ENCODE data around the gene NCAM1.

Gene NCAM1

DNA sequence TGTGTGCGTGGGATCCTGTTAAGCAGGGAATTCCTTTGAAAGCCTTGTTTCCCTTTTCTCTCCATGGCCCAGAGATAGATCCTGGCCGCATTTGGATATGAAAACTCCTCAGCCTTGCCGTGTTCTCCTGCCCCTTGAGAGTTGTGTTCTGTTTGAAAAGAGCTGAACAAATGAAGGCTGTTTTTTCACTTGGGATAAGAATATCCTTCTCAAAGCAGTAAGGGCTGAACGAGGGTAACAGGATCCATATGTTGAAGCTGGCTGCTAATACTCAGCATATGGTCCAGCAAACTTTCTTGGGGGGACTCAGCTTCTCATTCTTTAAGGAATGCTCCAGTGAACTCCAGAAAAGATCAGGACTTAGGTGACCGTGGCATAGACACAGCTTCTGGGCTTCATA, 238.6 kb downstream of the NCAM1 start:
- no peak for DNase-seq (ENCODE audit: low read depth)
- no peak overlapping the region for H3K4me3 ChIP-seq (ENCODE audit: low read depth, low read length)
- TF ChIP-seq, protein P1, sequence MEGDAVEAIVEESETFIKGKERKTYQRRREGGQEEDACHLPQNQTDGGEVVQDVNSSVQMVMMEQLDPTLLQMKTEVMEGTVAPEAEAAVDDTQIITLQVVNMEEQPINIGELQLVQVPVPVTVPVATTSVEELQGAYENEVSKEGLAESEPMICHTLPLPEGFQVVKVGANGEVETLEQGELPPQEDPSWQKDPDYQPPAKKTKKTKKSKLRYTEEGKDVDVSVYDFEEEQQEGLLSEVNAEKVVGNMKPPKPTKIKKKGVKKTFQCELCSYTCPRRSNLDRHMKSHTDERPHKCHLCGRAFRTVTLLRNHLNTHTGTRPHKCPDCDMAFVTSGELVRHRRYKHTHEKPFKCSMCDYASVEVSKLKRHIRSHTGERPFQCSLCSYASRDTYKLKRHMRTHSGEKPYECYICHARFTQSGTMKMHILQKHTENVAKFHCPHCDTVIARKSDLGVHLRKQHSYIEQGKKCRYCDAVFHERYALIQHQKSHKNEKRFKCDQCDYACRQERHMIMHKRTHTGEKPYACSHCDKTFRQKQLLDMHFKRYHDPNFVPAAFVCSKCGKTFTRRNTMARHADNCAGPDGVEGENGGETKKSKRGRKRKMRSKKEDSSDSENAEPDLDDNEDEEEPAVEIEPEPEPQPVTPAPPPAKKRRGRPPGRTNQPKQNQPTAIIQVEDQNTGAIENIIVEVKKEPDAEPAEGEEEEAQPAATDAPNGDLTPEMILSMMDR (conservative IDR thresholded peaks at IDR 0.05; ENCODE audit: low read depth, low read length) = no peak

DNA sequence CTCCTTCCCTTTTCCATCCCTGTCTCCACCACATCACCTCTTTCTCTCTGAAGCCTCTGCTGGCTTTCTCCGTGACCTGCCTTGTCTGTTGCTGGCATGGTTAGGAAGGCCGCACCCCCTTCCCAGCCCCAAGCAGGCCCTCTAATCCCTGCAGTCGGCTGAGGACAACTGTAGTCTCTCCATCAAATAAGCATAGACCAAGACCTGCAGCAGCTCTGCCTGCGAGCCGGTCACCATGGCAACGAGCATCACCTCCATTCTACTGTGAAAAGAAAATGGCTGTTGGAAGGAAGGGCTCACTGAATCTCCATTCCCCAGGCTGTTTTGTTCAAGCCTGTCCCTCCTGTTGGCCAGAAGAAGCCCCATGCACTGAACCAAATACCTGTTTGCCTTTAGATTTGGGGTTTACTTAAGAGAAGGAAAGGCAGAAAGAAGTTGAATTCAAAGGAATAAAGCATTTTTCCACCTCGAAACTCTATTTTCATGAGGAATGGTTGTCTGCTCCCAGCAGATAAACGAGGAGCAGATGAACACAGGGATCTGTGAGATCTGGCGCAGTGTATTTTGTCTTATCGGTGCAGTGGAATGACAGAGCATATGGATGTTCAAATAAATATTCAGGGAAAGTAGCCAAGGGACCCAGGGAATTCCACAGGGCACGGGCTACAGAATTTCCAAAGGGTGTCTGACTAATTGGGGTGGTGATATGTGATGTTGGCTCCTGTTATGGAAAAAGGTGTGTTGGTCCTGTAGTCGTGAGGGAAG, 240.0 kb downstream of the NCAM1 start:
- no peak for DNase-seq (ENCODE audit: low read depth)
- H3K4me3 ChIP-seq (ENCODE audit: low read depth, low read length) = no peak overlapping the region
- TF ChIP-seq, protein P1 (conservative IDR thresholded peaks at IDR 0.05; ENCODE audit: low read depth, low read length) = no peak

DNA sequence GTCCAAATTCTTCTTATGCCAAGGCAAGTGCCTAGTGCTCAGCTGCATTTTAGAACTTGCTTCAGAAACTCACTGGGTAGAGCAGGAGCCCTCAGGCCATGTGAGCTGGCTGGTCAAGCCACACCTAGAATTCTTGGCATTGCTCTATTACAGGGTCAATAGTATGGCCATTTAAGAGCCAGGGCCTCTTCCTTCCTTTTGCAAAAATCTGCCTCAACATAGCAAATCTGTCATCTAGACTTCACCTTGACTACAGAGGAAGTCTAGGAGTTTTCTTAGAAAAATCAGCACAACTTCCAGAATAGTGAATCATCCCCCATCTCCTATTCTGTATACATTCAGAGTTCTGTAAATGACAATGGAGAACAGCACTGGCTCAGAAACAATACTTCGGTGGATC, 241.2 kb downstream of the NCAM1 start:
- DNase-seq (ENCODE audit: low read depth) = no peak
- no peak overlapping the region for H3K4me3 ChIP-seq (ENCODE audit: low read depth, low read length)
- TF ChIP-seq, protein P1 (conservative IDR thresholded peaks at IDR 0.05; ENCODE audit: low read depth, low read length) = no peak

DNA sequence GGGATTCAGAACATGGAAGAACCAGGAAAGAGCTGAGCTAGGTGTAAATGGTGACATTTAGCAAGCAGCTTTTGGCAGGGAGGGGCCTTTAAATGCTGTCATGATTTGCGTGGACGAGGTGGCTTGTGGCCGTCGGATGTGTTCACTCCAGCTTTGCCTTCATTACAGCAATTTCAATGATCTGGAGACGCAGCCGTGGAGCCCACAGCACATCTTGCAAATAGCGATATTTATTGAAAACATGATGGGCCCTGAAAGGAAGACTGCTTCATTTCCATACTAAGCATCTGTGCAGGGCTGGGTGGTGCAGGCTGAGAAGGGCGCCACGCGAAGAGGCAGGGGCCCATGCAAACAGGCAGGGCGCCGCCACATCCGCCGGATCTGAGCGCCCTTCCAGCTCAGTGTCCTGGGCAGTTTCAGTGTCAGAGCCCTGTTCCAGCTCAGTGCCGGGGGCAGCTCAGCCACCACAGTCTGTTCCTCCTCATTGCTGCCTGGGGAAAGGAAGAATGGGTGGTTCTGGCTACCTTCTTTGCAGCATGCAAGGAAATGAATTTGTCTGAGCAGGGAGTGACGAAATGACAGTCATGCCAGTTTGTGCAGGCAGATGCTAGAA, 242.0 kb downstream of the NCAM1 start:
- no peak for DNase-seq (ENCODE audit: low read depth)
- TF ChIP-seq, protein P1 (conservative IDR thresholded peaks at IDR 0.05; ENCODE audit: low read depth, low read length) = no peak
- H3K4me3 ChIP-seq (ENCODE audit: low read depth, low read length) = no peak overlapping the region

DNA sequence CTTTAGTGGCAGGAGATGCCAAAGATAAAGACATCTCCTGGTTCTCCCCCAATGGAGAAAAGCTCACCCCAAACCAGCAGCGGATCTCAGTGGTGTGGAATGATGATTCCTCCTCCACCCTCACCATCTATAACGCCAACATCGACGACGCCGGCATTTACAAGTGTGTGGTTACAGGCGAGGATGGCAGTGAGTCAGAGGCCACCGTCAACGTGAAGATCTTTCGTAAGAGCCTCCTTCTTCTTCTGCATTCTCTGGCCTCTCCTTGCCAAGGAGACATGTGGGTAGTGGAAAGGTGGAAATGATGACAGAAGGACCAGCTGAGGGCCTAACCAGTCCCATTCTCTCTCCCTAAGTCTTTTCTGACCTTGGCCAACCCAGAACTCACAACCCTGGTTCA, 243.1 kb downstream of the NCAM1 start:
- no peak overlapping the region for H3K4me3 ChIP-seq (ENCODE audit: low read depth, low read length)
- TF ChIP-seq, protein P1 (conservative IDR thresholded peaks at IDR 0.05; ENCODE audit: low read depth, low read length) = no peak
- DNase-seq (ENCODE audit: low read depth) = no peak

DNA sequence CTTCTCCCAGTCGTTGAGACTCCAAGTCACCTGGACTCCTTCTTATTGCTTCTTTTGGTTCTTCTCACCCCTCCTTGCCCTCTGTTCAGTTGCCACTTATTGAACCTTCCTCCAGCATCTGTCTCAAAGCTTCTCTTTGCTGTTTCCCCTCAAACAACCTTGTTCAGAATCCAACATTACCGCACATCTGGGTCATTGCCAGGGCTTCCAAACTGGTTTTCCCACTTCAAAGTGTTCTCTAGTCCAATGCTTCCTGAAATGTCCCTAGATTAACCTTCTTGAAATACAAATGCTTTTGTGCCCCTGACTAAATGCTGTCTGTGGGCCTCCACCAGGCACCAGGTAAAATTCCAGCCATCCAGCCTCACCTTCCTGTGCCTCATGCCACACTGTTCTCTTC, 252.3 kb downstream of the NCAM1 start:
- TF ChIP-seq, protein P1 (conservative IDR thresholded peaks at IDR 0.05; ENCODE audit: low read depth, low read length) = no peak
- H3K4me3 ChIP-seq (ENCODE audit: low read depth, low read length) = no peak overlapping the region
- no peak for DNase-seq (ENCODE audit: low read depth)

DNA sequence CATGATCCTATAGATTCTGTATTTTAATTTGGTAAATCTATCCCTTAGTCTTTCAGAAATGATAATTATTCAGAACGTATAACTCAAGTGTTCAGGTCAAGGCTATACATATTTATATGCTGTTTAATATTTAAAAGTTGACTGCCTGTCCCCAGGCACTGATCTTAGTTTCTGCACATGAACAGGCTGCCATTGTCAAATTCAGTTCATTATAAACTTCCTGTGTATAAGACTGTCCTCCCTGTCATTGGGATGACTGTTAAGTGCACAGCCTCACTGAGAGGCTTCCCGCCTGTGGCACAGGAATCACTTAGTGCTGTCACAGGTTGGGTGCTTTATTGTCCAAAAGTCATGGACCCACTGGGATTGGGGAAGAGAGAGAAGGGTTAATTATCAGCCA, 261.0 kb downstream of the NCAM1 start:
- no peak overlapping the region for H3K4me3 ChIP-seq (ENCODE audit: low read depth, low read length)
- TF ChIP-seq, protein P1 (conservative IDR thresholded peaks at IDR 0.05; ENCODE audit: low read depth, low read length) = no peak
- DNase-seq (ENCODE audit: low read depth) = no peak

Data from choroid plexus epithelial cell (primary cell).